IMR-90 (cell line): ENCODE results near the gene SLC35B2. TPM values are rescaled to one million over a fixed set of nuclear protein-coding genes. Genes with fewer than 3 reads are reported as not detected.
A peak's percentile ranks its signal among the peaks of the same experiment; 100 is the strongest.

ENCODE experiments used
- FOS ChIP-seq: fragments of 150-350 bp; IDR thresholded peaks from 2 replicates; pipeline ENCODE4 v1.6.1; 2016; ENCODE audit warnings: low read depth, low read length
- polyA plus RNA-seq, 3 experiments: library from polyadenylated mRNA; depleted of rRNA; stranded (reverse); fragments of >200 nt; gene quantifications; 2 replicates each; pipeline ENCODE4 v1.2.3, GENCODE V29; 2012; ENCODE audit warnings: low replicate concordance in 1 of 3
- total RNA-seq: library from RNA; depleted of rRNA; stranded (reverse); fragments of >200 nt; gene quantifications from 2 replicates; pipeline ENCODE4 v1.2.3, GENCODE V29; 2012
- TF ChIP-seq, protein P1 (sequence below): fragments of 150-350 bp; IDR thresholded peaks from 2 replicates; pipeline ENCODE4 v1.6.1; 2016; ENCODE audit warnings: low read depth, mild to moderate bottlenecking, low read length, moderate library complexity, borderline replicate concordance
- TF ChIP-seq, protein P2 (sequence below): fragments of 150-350 bp; IDR thresholded peaks from 2 replicates; pipeline ENCODE4 v1.6.1; 2017; ENCODE audit warnings: mild to moderate bottlenecking, antibody characterized with exemption, low read length, low read depth

Gene SLC35B2
- total and polyA plus RNA-seq, 2 of the 4 experiments (the other 2 are of a cell fraction), result 51.4 to 89.9 TPM

DNA sequence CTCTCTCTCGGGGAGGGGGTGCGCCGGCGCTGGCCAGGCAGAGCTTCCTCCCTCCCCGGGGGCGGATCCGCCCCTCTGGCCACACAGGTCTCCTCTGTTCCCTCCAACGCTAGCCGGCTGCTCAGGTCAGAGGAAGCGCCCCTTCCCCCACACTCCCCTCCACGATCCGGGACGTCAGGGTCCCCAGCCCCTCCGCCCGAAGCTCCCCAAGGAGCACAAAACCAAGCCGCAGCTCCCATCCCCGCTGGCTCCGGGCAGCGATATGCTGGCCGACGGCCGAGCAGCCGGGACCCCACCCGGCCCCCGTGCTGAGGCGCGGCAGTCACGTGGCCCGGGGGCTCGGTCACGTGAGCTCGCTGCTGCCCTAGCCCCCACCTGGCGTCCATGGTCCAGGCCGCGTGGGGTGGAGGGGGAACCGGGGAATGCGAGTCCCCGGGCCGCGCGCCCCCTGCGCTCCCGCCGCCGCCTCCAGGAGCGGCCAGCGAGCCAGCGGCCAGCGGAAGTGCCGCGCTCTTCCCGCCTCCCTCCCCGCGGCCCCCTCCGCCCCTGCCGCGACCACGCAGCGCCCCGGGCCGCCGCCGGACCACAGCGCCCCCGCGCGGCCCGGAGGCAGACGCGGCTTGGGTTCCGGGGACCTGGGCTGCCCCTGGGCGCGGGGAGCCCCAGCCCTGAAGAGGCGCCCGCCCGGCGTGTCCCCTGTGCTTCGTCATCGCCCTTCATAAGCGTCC, at the start of gene SLC35B2 (continued):
- TF ChIP-seq, protein P1, sequence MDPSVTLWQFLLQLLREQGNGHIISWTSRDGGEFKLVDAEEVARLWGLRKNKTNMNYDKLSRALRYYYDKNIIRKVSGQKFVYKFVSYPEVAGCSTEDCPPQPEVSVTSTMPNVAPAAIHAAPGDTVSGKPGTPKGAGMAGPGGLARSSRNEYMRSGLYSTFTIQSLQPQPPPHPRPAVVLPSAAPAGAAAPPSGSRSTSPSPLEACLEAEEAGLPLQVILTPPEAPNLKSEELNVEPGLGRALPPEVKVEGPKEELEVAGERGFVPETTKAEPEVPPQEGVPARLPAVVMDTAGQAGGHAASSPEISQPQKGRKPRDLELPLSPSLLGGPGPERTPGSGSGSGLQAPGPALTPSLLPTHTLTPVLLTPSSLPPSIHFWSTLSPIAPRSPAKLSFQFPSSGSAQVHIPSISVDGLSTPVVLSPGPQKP, result no peak
- TF ChIP-seq, protein P2, sequence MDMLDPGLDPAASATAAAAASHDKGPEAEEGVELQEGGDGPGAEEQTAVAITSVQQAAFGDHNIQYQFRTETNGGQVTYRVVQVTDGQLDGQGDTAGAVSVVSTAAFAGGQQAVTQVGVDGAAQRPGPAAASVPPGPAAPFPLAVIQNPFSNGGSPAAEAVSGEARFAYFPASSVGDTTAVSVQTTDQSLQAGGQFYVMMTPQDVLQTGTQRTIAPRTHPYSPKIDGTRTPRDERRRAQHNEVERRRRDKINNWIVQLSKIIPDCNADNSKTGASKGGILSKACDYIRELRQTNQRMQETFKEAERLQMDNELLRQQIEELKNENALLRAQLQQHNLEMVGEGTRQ, result peak; percentile 99
- peak; percentile 83; the same call in 1 of the 2 replicates for TF ChIP-seq FOS
